NCI-H345 treated with DMSO at 0.1 percent for 48 hours (cell line): ENCODE data around the gene TXNDC15.
"Not testable (repeated sequence)": the region's sequence is repeated elsewhere in the genome, so short reads cannot be mapped to it uniquely, and the experiment has no call there.

Experiments
- DNase-seq: peaks from one replicate; lab custom pipeline; 2025; ENCODE audit not compliant: unreplicated experiment; lab: John Stamatoyannopoulos, UW

TXNDC15 gene

GRCh38 chr5:134877159-134877558 is 3.0 kb downstream of the TXNDC15 start:
- DNase-seq = no peak

DNA sequence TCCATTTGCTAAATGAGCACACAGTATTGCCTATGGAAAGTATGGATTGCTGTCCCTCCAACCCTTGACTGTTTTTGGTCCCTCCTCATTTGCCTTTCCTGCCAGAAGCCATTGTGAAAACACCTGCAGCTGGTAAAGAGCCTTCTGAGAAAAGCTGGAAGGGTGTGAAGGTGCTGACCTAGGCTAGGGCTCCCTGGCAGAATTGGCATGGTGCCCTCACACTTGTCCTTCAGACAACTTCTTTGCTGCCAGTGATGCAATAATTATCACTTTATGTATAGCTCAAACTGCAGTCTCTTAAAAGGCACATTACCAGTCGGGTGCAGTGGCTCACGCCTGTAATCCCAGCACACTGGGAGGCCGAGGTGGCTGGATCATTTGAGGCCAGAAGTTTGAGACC is 4.2 kb downstream of the TXNDC15 start:
- DNase-seq = no peak

- no peak for DNase-seq
Measured at GRCh38 chr5:134879456-134879855, 5.3 kb downstream of the TXNDC15 start.

DNA sequence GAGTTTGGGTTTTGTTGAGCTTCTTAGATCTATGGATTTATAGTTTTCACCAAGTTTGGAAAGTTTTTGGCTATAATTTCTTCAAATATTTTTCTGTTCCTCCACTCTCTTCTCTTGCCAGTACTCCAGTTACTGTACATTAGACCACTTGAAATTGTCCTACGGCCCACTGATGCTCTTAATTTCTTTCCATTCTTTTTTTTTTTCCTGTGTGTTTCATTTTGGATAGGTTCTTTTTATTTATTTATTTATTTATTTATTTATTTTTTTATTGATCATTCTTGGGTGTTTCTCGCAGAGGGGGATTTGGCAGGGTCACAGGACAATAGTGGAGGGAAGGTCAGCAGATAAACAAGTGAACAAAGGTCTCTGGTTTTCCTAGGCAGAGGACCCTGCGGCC is 6.8 kb downstream of the TXNDC15 start:
- not testable (repeated sequence) for DNase-seq

DNA sequence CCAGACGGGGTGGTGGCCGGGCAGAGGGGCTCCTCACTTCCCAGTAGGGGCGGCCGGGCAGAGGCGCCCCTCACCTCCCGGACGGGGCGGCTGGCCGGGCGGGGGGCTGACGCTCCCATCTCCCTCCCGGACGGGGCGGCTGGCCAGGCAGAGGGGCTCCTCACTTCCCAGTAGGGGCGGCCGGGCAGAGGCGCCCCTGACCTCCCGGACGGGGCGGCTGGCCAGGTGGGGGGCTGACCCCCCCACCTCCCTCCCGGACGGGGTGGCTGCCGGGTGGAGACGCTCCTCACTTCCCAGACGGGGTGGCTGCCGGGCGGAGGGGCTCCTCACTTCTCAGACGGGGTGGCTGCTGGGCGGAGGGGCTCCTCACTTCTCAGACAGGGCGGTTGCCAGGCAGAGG is 7.5 kb downstream of the TXNDC15 start:
- DNase-seq = not testable (repeated sequence)

GRCh38 chr5:134887593-134888159 is 13.5 kb downstream of the TXNDC15 start:
- DNase-seq = no peak

GRCh38 chr5:134889335-134889734 is 15.2 kb downstream of the TXNDC15 start:
- no peak for DNase-seq

- DNase-seq = no peak
Measured at GRCh38 chr5:134891473-134891872, 17.3 kb downstream of the TXNDC15 start.

GRCh38 chr5:134892282-134892681 is 18.1 kb downstream of the TXNDC15 start:
- no peak for DNase-seq

DNA sequence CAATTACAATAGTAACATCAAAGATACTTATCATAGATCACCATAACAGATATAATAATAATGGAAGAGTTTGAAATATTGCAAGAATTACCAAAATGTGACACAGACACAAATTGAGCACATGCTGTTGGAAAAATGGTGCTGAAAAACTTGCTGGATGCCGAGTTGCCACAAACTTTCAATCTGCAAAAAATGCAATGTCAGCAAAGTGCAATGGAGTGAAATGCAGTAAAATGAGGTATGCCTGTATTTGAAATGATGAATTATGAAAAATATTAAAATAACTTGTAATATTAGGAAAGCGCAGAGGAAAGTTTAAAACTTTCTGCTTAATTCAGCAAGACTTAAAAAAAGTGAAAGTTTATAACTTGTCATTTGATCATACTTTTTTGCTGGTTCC is 18.8 kb downstream of the TXNDC15 start:
- DNase-seq = no peak

DNA sequence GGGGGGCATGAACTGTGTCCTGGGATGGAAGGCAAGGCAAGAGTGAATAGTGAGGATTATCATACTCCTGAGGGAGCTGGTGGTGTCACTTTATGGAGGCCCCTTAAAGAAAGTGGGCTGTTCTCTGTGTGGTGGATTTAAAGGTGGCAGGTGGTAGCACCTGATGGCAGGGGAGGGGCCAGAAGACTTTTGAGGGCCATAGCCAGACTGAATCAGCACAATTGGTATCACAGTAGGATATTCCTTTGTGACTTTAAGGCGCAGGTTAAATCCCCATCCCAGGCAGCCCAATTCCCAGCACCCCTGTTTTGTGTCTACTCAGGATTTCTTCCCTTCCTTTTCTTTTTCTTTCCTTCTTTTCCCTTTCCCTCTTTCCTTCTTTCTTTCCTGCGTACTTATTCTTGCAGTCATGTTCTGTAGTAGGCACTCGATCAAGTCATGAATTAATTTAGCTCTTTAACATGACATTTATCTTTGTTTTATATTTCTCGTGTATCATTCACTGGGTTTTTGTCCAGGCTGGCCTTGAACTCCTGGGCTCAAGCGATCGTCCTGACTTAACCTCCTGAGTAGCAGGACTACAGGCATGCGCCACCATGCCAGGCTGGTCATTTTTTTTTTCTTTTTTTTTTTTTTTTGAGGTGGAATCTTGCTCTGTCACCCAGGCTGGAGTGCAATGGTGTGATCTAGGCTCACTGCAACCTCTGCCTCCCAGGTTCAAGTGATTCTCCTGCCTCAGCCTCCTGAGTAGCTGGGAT is 19.8 kb downstream of the TXNDC15 start:
- no peak for DNase-seq

DNA sequence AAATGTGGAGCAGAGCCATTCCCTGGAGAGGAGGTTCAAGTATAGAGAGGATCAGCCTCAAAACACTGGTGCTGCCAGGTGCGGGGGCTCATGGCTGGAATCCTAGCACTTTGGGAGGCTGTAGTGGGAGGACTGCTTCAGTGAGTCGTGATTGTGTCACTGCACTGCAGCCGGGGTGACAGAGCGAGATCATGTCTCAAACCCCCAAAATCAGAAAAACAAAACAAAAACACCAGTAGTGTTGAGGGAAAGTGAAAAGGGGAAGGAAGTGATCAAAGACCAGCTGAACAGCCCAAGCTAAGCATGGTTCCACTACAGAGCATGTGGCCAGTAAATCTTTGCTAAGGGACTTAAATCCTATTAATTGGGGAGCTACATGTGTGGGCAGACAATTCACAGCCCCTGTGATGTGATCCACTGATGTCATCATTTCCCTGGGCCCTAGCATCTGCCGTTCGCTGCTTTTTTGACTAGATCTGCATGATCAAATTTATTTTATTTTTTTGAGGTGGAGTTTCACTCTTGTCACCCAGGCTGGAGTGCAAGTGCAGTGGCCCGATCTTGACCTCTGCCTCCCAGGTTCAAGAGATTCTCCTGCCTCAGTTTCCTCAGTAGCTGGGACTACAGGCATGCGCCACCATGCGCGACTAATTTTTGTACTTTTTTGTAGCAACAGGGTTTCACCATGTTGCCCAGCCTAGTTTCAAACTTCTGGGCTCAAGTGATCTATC is 28.1 kb downstream of the TXNDC15 start:
- no peak for DNase-seq

GRCh38 chr5:134904610-134905245 is 30.6 kb downstream of the TXNDC15 start, which contains the start of gene PCBD2:
PCBD2 (plus strand) TSS chr5:134905131; CDS start chr5:134905140, 9 bp downstream.
- DNase-seq = peak; percentile 92

- DNase-seq = peak; percentile 86
Measured at GRCh38 chr5:134905246-134905996, 31.2 kb downstream of the TXNDC15 start.

DNA sequence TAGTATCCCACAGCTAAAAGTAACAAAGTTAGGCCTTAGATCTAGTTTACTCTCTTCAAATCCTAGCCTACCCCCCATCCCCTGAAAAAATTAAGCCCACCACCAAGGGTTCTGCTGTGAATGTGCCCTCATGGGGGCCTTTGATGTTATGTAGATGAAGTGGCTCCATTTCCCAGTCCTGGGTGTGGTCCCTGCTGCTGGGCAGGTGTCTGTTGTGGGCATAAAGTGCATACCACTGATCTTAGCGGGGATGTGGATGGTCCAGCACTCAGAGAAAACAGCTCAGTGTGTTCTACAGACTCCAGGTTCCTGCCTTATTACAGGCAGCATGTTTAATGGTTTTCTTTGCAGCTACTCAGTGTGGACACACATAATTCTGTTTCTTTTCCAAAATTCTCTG is 32.6 kb downstream of the TXNDC15 start:
- no peak for DNase-seq

DNA sequence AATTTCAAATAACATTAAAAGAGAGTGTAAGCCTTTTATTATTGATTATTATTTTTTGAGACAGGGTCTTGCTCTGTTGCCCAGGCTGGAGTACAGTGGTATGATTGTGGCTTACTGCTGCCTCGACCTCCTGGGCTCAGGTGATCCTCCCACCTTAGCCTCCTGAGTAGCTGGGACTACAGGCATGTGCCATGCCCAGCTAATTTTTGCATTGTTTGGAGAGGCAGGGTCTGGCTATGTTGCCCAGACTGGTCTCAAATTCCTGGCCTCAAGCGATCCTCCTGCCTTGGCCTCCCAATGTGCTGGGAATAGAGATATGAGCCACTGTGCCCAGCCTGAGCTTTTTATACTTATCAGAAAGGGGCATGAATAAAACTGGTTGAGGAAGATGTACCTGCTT is 36.6 kb downstream of the TXNDC15 start:
- not testable (repeated sequence) for DNase-seq

DNA sequence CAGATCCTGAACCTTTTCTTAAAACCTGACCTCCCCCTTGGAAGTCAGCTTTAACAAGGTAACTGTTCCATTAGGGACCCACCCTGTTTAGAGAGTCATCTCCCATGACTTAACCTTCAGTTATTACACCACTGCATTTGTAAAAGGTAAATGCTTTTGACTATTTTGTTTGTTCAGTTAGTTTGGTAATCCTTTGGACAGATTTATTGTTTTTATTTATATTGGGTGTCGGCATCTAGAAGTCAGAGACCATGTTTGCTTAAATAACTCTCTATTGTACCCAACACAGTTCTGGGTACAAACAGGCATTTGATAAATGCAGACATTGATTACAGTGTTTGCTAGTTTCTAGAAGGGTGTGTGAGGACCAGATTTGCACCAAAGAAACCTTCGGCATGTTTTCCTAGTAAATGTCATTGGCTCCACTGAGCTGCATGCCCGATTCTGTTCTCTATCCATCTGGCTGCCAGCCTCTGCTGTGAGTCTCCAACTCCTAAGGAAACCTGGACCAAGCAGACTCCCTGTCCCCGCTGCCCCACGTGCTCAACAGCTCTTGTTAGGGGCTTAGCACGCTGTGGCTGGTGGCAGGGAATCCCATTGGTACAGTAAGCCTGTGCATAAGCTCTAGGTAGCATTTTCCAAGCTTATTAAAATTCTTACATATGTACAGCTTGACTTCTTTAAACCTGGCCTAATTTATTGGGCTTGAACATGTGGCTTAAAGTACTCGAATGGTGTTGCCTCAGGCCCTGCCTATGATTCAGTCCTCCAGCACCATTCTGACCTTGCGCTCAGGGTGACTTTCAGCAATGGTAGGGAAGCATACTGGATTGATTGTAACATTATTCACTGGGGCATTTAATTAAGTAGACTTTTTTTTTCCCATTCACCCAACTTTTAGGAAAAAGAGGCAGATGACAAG is 37.4 kb downstream of the TXNDC15 start:
- no peak for DNase-seq

DNA sequence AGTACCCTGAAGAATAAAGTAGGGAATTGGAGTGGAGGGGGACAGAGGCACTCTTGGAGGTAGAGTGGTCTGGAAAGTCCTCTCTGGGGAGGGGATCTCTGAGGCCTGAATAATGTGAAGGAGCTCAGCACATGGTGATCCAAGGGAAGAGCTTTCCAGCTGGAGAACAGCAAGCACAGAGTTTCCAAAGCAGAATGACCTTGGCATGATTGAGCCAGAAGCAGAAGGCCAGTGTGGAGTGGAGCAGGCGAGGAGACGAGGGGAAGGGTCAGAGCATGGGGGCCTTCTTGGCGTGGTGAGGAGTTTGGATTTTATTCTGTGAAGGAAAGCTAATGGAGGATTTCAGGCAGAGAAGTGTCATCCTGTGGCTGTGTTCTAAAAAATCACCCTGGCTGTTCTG is 39.1 kb downstream of the TXNDC15 start:
- DNase-seq = no peak

DNA sequence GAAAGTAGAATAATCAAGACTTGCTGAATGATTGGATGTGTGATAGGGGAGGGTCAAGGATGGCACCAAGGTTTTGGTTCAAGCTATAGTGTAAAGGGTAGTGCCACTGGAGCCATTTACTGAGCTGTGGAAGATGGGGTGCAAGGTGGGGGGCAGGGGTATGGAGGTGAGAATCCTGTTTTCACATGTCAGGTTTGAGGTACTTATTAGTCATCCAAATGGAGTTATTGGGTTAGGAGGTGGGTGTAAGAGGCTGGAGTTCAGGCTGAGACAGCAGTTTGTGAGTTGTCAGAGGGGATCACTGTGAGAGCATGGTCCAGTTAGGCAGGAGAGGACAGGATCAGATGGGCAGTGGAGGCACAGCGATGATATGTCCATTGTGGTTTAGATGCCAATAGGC is 39.6 kb downstream of the TXNDC15 start:
- no peak for DNase-seq
